Activated CD4-positive, alpha-beta memory T cell treated with anti-CD3 and anti-CD28 coated beads for 36 hours (primary cell): Measurements from ENCODE around the gene TEX2. TPM values are rescaled to one million over a fixed set of nuclear protein-coding genes. Genes with fewer than 3 reads are reported as not detected.

Experiments
- CTCF ChIA-PET: fragments of 350-600 bp; sonication (Branson Sonifier 250); formaldehyde crosslinking; loops from one replicate; lab custom pipeline; 2021; ENCODE audit warnings: antibody characterized with exemption, inconsistent platforms; lab: Charles Lee
- POLR2A ChIA-PET: fragments of 350-600 bp; sonication (Branson Sonifier 250); formaldehyde crosslinking; loops from one replicate; lab custom pipeline; 2021; ENCODE audit warnings: antibody characterized with exemption; lab: Charles Lee
- DNase-seq: peaks from one replicate; pipeline ENCODE4 v3.0.0-alpha.2; 2020
- H3K27ac Mint-ChIP-seq: one replicate; pipeline ENCODE4 v1.8.0; 2021; ENCODE audit warnings: mixed read lengths
- H3K27me3 Mint-ChIP-seq: one replicate; pipeline ENCODE4 v1.8.0; 2021; ENCODE audit warnings: mixed read lengths
- H3K36me3 Mint-ChIP-seq: one replicate; pipeline ENCODE4 v1.8.0; 2021; ENCODE audit warnings: mixed read lengths
- H3K4me1 Mint-ChIP-seq: one replicate; pipeline ENCODE4 v1.8.0; 2021; ENCODE audit warnings: low read depth, mixed read lengths
- H3K4me3 Mint-ChIP-seq: one replicate; pipeline ENCODE4 v1.8.0; 2021; ENCODE audit warnings: mild to moderate bottlenecking, mixed read lengths
- H3K9me3 Mint-ChIP-seq: one replicate; pipeline ENCODE4 v1.8.0; 2021; ENCODE audit warnings: mixed read lengths
- intact Hi-C: fragments of 100-400 bp; cut with micrococcal nuclease; formaldehyde crosslinking; loops from one replicate; pipeline ENCODE4 v1.15.1; 2023
- total RNA-seq, 2 experiments: library from RNA; stranded (reverse); gene quantifications; one replicate each; pipeline ENCODE4 v1.2.3, GENCODE V29; 2021

Gene TEX2, protein sequence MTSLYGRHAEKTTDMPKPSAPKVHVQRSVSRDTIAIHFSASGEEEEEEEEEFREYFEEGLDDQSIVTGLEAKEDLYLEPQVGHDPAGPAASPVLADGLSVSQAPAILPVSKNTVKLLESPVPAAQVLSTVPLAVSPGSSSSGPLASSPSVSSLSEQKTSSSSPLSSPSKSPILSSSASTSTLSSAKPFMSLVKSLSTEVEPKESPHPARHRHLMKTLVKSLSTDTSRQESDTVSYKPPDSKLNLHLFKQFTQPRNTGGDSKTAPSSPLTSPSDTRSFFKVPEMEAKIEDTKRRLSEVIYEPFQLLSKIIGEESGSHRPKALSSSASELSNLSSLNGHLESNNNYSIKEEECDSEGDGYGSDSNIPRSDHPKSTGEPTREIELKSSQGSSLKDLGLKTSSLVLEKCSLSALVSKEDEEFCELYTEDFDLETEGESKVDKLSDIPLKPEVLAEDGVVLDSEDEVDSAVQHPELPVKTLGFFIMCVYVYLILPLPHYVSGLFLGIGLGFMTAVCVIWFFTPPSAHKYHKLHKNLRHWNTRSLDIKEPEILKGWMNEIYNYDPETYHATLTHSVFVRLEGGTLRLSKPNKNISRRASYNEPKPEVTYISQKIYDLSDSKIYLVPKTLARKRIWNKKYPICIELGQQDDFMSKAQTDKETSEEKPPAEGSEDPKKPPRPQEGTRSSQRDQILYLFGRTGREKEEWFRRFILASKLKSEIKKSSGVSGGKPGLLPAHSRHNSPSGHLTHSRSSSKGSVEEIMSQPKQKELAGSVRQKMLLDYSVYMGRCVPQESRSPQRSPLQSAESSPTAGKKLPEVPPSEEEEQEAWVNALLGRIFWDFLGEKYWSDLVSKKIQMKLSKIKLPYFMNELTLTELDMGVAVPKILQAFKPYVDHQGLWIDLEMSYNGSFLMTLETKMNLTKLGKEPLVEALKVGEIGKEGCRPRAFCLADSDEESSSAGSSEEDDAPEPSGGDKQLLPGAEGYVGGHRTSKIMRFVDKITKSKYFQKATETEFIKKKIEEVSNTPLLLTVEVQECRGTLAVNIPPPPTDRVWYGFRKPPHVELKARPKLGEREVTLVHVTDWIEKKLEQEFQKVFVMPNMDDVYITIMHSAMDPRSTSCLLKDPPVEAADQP
- 10 to 100 TPM; 11.9 to 12.1 TPM for total RNA-seq

DNA sequence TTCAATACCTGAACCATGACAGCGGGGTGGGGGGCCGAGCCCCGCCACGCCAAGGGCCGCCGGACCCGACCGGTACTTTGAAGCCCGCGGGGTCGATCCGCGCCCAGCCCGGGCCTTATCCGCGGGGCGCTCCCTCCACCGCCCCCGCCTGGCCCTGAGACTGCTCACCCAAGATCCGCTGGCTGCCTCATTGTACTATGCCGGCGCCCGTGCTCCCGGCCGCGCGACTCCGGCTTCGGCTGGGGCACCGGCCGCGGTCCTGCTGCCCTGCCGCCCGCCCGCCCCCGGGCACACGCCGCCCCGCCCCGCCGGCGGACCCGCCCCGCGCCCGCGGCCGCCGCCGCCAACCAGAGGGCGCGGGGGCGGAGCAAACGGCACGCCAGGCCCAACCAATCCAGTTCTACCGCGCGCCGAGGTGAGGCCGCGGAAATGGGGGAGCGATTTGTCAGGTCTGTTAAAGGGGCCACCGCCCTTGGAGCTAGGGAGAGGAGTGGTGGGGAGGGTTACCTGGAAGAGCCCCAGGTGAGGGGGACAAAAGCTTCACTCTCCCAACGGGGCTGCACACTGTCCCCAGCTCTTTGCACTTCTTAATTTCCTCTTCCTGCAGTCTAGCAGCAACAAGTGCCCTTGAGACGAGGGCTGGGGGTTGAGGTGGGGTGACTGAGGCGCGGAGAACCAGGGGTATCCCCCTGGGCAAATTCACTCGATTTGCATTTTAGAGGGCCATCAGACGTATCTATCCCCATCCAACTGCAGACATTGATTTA lies at the start of gene TEX2:
Gene TEX2, minus strand, starts transcription at position 261 of the 767 bp plus-strand sequence. CDS start 49,043 bp downstream, outside the sequence.
- CTCF ChIA-PET: interaction anchor here (1.2 kb wide), 2 partner anchors 18 to 130 kb away, joined by 5 read pairs; no protein-coding TSS in a partner anchor
- H3K36me3 Mint-ChIP-seq: no peaks in the 10 kb centered on the region
- intact Hi-C loops: loop anchor here (1.0 to 10.0 kb wide), 4 partner anchors 45 to 238 kb away; partner anchors contain the start of gene ICAM2

DNA sequence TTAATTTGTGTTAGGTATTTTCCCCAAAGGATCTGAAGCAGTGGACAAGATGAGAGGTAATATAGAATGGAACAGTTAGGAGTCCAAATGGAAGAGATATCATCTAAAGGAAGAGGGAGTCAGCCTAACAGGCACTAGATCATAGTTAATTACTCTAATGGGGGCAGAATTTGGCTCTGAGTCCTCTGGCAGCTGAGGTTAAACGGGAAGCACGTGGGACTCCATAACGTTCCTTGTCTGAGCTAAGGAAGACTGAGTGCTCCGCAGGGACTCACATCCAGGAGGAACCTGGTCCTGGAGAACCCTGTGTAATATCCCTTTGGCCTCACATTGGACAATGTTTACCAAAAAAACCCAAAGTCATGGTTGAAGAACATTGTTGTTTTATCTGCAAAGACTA lies 46.6 kb upstream of the TEX2 start:
- DNase-seq: no peak
- no peaks in the 10 kb centered on the region for H3K9me3 Mint-ChIP-seq
- H3K36me3 Mint-ChIP-seq: no peaks in the 10 kb centered on the region
- POLR2A ChIA-PET: no interaction called here
- H3K27me3 Mint-ChIP-seq: no peaks in the 10 kb centered on the region
- H3K4me1 Mint-ChIP-seq: peaks cover 3% of the 10 kb centered on the region
- H3K27ac Mint-ChIP-seq: no peak overlapping the region
- intact Hi-C loops: loop anchor here (10.0 kb wide), 1 partner anchor 185 kb away; the partner anchor contains the start of gene POLG2
- CTCF ChIA-PET: interaction anchor here (0.5 to 3.9 kb wide), 5 partner anchors 12 to 116 kb away, joined by 3 to 33 read pairs (median 7); no protein-coding TSS in a partner anchor
- H3K4me3 Mint-ChIP-seq: no peak overlapping the region

More for the DNA sequence above, at the start of gene TEX2:
- peak within 1 kb of the TSS; percentile 96 for H3K4me3 Mint-ChIP-seq
- H3K27ac Mint-ChIP-seq: peak within 1 kb of the TSS; percentile 91
- DNase-seq: peak; percentile 92
- peaks cover 32% of the 10 kb centered on the region for H3K4me1 Mint-ChIP-seq
- H3K27me3 Mint-ChIP-seq: no peaks in the 10 kb centered on the region
- POLR2A ChIA-PET: interaction anchor here (0.6 to 3.3 kb wide), 9 partner anchors 45 to 654 kb away, joined by 3 to 24 read pairs (median 4); partner anchors contain the start of gene ICAM2
- H3K9me3 Mint-ChIP-seq: no peaks in the 10 kb centered on the region

DNA sequence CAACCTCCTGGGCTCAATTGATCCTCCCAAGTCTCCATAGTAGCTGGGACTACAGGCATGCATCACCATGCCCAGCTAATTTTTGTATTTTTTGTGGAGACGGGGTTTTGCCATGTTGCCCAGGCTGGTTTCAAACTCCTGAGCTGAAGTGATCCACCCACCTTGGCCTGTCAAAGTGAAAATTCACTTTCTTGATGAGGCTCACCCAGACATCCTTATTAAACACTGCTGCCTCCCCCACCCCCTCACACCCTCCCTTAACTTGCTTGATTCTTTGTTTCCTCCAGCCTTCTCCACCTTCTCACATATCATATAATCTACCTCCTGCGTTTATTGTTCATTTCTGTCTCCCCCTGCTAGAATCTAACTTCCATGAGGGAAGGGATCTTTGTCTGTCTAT lies 46.0 kb upstream of the TEX2 start:
- CTCF ChIA-PET: interaction anchor here (0.9 to 3.9 kb wide), 6 partner anchors 11 to 160 kb away, joined by 3 to 33 read pairs (median 6); no protein-coding TSS in a partner anchor
- Mint-ChIP-seq H3K4me3 (no peak overlapping the region), H3K27me3 (no peaks in the 10 kb centered on the region), H3K4me1 (peaks cover 3% of the 10 kb centered on the region), H3K36me3 (no peaks in the 10 kb centered on the region), H3K27ac (no peak overlapping the region), H3K9me3 (no peaks in the 10 kb centered on the region)
- POLR2A ChIA-PET: no interaction called here
- DNase-seq: peak; percentile 11
- intact Hi-C loops: loop anchor here (10.0 kb wide), 1 partner anchor 186 kb away; the partner anchor contains the start of gene POLG2

DNA sequence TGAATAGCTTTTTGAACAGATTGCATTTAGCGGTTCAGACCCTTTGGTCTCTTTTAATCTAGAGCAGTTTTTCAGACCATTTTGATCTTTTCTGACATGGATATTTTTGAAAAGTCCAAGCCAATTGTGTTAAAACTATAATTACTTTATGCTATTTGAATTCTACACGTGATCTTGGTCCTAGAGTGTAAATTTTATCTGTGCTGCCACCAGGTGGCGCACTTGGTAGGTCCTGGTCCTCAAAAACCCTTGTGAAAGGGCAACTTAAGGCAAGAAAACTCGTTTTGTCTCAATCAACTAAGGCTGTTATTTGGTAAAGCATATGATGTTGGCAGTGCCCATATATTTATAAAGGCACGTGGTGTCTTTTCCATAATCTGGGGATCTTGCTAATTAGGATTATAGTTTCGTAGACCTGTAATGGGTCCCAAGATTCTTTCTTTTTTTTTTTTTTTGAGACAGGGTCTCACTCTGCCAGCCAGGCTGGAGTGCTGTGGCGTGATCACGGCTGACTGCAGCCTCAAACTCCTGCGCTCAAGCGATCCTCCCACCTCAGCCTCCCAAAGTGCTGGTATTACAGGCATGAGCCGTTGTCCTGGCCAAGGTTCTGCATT lies 43.9 kb upstream of the TEX2 start:
- peaks cover 3% of the 10 kb centered on the region for H3K4me1 Mint-ChIP-seq
- intact Hi-C loops: loop anchor here (1.0 to 10.0 kb wide), 2 partner anchors 111 to 188 kb away; partner anchors contain the start of gene POLG2
- ChIA-PET CTCF (interaction anchor here (0.6 to 8.1 kb wide), 10 partner anchors 14 to 395 kb away, joined by 3 to 93 read pairs (median 3); partner anchors contain the start of genes CEP95 and DDX5), POLR2A (interaction anchor here (0.9 kb wide), 1 partner anchor 177 kb away, joined by 3 read pairs; no protein-coding TSS in a partner anchor)
- no peaks in the 10 kb centered on the region for H3K27me3 Mint-ChIP-seq
- peak; percentile 75 for DNase-seq
- H3K4me3 Mint-ChIP-seq: no peak overlapping the region
- H3K36me3 Mint-ChIP-seq: no peaks in the 10 kb centered on the region
- H3K9me3 Mint-ChIP-seq: no peaks in the 10 kb centered on the region
- H3K27ac Mint-ChIP-seq: no peak overlapping the region

- ChIA-PET POLR2A (interaction anchor here (0.7 kb wide), 2 partner anchors 159 to 344 kb away, joined by 3 read pairs; no protein-coding TSS in a partner anchor), CTCF (interaction anchor here (8.1 kb wide), 1 partner anchor 115 kb away, joined by 93 read pairs; no protein-coding TSS in a partner anchor)
- H3K27me3 Mint-ChIP-seq: no peaks in the 10 kb centered on the region
- no peaks in the 10 kb centered on the region for H3K36me3 Mint-ChIP-seq
- H3K4me1 Mint-ChIP-seq: peaks cover 3% of the 10 kb centered on the region
- no peak overlapping the region for H3K27ac Mint-ChIP-seq
- DNase-seq: no peak
- intact Hi-C loops: loop anchor here (10.0 kb wide), 1 partner anchor 190 kb away; the partner anchor contains the start of gene POLG2
- H3K4me3 Mint-ChIP-seq: no peak overlapping the region
- H3K9me3 Mint-ChIP-seq: no peaks in the 10 kb centered on the region
These were observed 41.5 kb upstream of the TEX2 start for GRCh38 chr17:64304551-64304950.

GRCh38 chr17:64300699-64300965 lies 37.6 kb upstream of the TEX2 start:
- ChIA-PET POLR2A (no interaction called here), CTCF (interaction anchor here (2.1 to 8.1 kb wide), 2 partner anchors 10 to 119 kb away, joined by 11 to 93 read pairs; no protein-coding TSS in a partner anchor)
- Mint-ChIP-seq H3K27me3 (no peaks in the 10 kb centered on the region), H3K4me3 (no peak overlapping the region), H3K4me1 (no peaks in the 10 kb centered on the region), H3K9me3 (no peaks in the 10 kb centered on the region), H3K36me3 (no peaks in the 10 kb centered on the region), H3K27ac (no peak overlapping the region)
- intact Hi-C loops: loop anchor here (10.0 kb wide), 1 partner anchor 194 kb away; the partner anchor contains the start of gene POLG2
- no peak for DNase-seq

- H3K4me1 Mint-ChIP-seq: no peaks in the 10 kb centered on the region
- H3K27ac Mint-ChIP-seq: no peak overlapping the region
- H3K27me3 Mint-ChIP-seq: no peaks in the 10 kb centered on the region
- ChIA-PET POLR2A (no interaction called here), CTCF (no interaction called here)
- intact Hi-C loops: no loop called here
- DNase-seq: no peak
- H3K36me3 Mint-ChIP-seq: no peaks in the 10 kb centered on the region
- H3K4me3 Mint-ChIP-seq: no peak overlapping the region
- no peaks in the 10 kb centered on the region for H3K9me3 Mint-ChIP-seq
These were observed 34.5 kb upstream of the TEX2 start for GRCh38 chr17:64297467-64298088.

DNA sequence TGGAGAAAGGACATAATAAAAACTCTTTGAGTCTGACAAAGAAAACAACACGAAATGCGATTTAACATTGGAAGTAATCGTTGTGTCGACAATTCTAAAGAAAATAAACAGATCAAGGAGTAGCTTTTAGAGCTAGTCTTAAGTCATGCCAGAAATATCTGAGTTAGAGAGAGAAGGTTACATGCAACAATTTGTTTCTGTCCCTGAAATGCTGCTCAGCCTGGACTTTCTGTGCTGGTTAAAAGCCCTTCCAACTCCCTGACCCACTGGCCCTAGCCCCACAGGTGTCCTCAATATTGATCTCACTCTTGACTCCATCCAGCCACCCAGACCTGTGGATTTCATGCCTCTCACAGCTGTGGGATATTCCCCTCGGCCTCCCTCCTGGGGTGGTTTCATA lies 33.2 kb upstream of the TEX2 start:
- ChIA-PET CTCF (interaction anchor here (0.7 to 1.5 kb wide), 2 partner anchors 14 to 24 kb away, joined by 3 read pairs; no protein-coding TSS in a partner anchor), POLR2A (no interaction called here)
- DNase-seq: no peak
- Mint-ChIP-seq H3K27ac (no peak overlapping the region), H3K36me3 (peaks cover 2% of the 10 kb centered on the region), H3K27me3 (no peaks in the 10 kb centered on the region), H3K4me1 (no peaks in the 10 kb centered on the region), H3K9me3 (peaks cover 8% of the 10 kb centered on the region), H3K4me3 (no peak overlapping the region)
- intact Hi-C loops: no loop called here

GRCh38 chr17:64295146-64295545 lies 32.1 kb upstream of the TEX2 start:
- peaks cover 13% of the 10 kb centered on the region for H3K9me3 Mint-ChIP-seq
- ChIA-PET CTCF (interaction anchor here (0.9 kb wide), 1 partner anchor 124 kb away, joined by 5 read pairs; no protein-coding TSS in a partner anchor), POLR2A (interaction anchor here (0.6 kb wide), 1 partner anchor 8 kb away, joined by 4 read pairs; no protein-coding TSS in a partner anchor)
- H3K36me3 Mint-ChIP-seq: peaks cover 3% of the 10 kb centered on the region
- no peak overlapping the region for H3K27ac Mint-ChIP-seq
- H3K4me1 Mint-ChIP-seq: no peaks in the 10 kb centered on the region
- H3K4me3 Mint-ChIP-seq: no peak overlapping the region
- intact Hi-C loops: no loop called here
- no peak for DNase-seq
- H3K27me3 Mint-ChIP-seq: no peaks in the 10 kb centered on the region
